Endothelial cell (in vitro differentiated cells): Measurements from ENCODE around the gene APCDD1. TPM values are rescaled to one million over a fixed set of nuclear protein-coding genes. Genes with fewer than 3 reads are reported as not detected.

Experiments
- DNase-seq: peaks from one replicate; pipeline ENCODE4 v3.0.0; 2021; ENCODE audit warnings: low spot score
- H3K27ac Mint-ChIP-seq: one replicate; pipeline ENCODE4 v1.8.0; 2021; ENCODE audit warnings: mixed read lengths, inconsistent platforms; ENCODE audit not compliant: unreplicated experiment
- H3K27me3 Mint-ChIP-seq: one replicate; pipeline ENCODE4 v1.8.0; 2021; ENCODE audit warnings: mild to moderate bottlenecking, moderate library complexity, mixed read lengths, inconsistent platforms; ENCODE audit not compliant: unreplicated experiment
- H3K36me3 Mint-ChIP-seq: one replicate; pipeline ENCODE4 v1.8.0; 2021; ENCODE audit warnings: mild to moderate bottlenecking, low read depth, mixed read lengths, inconsistent platforms; ENCODE audit not compliant: unreplicated experiment
- H3K4me1 Mint-ChIP-seq: one replicate; pipeline ENCODE4 v1.8.0; 2021; ENCODE audit warnings: mild to moderate bottlenecking, mixed read lengths, inconsistent platforms; ENCODE audit not compliant: unreplicated experiment
- H3K4me3 Mint-ChIP-seq: one replicate; pipeline ENCODE4 v1.8.0; 2021; ENCODE audit warnings: mild to moderate bottlenecking, mixed read lengths, inconsistent platforms; ENCODE audit not compliant: unreplicated experiment
- H3K9me3 Mint-ChIP-seq: one replicate; pipeline ENCODE4 v1.8.0; 2021; ENCODE audit warnings: mixed read lengths, inconsistent platforms; ENCODE audit not compliant: unreplicated experiment
- long read RNA-seq: library from polyadenylated mRNA; unstranded; transcript quantifications from one replicate; pipeline ENCODE4 v2.0.0, GENCODE V29; 2020; ENCODE audit not compliant: unreplicated experiment
- total RNA-seq: library from RNA; stranded (reverse); fragmentation: NEBNext Ultra II Directional; extraction: Animal tissue kit (Norgen Biotek cat#: 25700); gene quantifications from one replicate; pipeline ENCODE4 v1.2.1, GENCODE V29; 2021; ENCODE audit not compliant: unreplicated experiment
- TF ChIP-seq, protein P1 (sequence below): fragments of 200-600 bp; sonication (generic); IDR thresholded peaks from one replicate; pipeline ENCODE4 v1.5.0; 2021; ENCODE audit warnings: antibody characterized with exemption; ENCODE audit not compliant: unreplicated experiment

The APCDD1 gene
- total RNA-seq: 3.1 TPM
- long read RNA-seq: 0 reads

DNA sequence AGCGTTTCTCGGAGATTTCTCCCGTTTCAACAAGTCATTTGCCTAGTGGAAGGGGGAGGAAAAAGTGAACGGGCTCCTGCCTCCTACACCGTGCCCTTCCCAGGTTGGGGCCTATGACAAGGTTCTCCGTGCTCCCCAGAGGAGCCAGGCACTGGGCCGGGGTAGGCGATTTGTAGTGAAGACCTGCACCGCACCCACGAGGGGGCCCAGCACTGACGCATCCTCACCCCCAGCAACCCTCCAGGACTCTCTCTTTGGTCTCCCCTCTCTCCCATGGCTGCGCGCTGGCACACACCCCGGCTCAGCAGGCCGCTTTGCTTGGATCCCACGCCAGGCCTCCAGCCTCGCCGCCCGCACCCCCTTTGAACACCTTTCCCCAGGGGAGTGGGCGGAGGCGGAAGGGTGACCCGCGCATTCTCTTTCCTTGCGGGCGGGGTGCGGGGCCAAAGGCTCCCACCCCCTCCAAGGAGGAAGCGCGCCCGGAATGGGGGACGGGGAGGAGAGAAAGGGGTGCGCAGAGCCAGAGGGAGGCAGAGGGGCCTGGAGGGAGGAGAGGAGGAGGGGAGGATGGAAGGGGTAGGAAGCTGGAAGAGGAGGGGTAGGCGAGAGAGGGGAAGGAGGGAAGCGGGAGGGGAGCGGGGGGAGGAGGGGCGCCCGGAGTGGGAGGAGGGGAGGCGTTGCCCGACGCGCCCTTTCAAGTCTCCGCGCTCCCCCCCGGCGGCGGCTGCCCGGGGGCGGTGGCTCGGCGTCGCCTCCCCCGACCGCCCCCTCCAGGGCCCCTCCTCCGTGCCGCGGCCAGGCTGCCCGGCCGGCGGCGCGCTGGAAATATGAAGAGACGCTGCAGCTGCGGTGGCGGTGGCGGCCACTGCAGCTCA lies at the start of gene APCDD1:
TSS of gene APCDD1 (plus strand) at position 830 of the 875 bp plus-strand sequence. CDS start 347 bp downstream, outside the sequence.
- Mint-ChIP-seq H3K4me3 (peak within 1 kb of the TSS; percentile 89), H3K36me3 (no peaks in the 10 kb centered on the region), H3K27ac (no peak within 1 kb of the TSS), H3K4me1 (peaks cover 11% of the 10 kb centered on the region), H3K27me3 (peaks cover 9% of the 10 kb centered on the region), H3K9me3 (no peaks in the 10 kb centered on the region)
- TF ChIP-seq, protein P1, sequence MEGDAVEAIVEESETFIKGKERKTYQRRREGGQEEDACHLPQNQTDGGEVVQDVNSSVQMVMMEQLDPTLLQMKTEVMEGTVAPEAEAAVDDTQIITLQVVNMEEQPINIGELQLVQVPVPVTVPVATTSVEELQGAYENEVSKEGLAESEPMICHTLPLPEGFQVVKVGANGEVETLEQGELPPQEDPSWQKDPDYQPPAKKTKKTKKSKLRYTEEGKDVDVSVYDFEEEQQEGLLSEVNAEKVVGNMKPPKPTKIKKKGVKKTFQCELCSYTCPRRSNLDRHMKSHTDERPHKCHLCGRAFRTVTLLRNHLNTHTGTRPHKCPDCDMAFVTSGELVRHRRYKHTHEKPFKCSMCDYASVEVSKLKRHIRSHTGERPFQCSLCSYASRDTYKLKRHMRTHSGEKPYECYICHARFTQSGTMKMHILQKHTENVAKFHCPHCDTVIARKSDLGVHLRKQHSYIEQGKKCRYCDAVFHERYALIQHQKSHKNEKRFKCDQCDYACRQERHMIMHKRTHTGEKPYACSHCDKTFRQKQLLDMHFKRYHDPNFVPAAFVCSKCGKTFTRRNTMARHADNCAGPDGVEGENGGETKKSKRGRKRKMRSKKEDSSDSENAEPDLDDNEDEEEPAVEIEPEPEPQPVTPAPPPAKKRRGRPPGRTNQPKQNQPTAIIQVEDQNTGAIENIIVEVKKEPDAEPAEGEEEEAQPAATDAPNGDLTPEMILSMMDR: no peak
- DNase-seq: peak; percentile 56

DNA sequence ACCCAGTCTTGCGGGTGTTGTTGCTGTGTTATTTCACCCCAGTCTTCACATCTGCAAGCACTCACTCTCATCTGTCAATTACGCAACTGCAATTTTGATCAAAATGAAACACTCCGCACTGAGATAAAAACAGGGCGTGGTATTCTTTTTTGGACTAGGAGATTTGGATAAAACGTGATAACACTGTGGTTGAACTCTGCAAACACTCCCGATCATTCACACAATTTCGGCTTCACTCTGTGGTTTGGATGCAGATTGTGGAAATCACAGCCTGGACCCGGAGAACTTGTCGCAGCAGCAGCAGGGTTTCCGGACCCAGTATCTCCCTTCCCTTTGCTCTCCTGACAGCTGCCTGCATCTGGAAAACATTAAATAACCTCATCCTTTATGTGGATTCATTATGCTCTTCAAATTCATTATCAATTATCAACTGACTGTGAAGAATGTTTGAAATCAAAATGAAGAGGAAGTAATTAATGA lies 49.4 kb upstream of the APCDD1 start:
- Mint-ChIP-seq H3K27me3 (peaks cover 1% of the 10 kb centered on the region), H3K4me3 (no peak overlapping the region), H3K36me3 (no peaks in the 10 kb centered on the region), H3K27ac (no peak overlapping the region), H3K9me3 (no peaks in the 10 kb centered on the region), H3K4me1 (peaks cover 14% of the 10 kb centered on the region)
- no peak for DNase-seq
- TF ChIP-seq, protein P1: no peak

DNA sequence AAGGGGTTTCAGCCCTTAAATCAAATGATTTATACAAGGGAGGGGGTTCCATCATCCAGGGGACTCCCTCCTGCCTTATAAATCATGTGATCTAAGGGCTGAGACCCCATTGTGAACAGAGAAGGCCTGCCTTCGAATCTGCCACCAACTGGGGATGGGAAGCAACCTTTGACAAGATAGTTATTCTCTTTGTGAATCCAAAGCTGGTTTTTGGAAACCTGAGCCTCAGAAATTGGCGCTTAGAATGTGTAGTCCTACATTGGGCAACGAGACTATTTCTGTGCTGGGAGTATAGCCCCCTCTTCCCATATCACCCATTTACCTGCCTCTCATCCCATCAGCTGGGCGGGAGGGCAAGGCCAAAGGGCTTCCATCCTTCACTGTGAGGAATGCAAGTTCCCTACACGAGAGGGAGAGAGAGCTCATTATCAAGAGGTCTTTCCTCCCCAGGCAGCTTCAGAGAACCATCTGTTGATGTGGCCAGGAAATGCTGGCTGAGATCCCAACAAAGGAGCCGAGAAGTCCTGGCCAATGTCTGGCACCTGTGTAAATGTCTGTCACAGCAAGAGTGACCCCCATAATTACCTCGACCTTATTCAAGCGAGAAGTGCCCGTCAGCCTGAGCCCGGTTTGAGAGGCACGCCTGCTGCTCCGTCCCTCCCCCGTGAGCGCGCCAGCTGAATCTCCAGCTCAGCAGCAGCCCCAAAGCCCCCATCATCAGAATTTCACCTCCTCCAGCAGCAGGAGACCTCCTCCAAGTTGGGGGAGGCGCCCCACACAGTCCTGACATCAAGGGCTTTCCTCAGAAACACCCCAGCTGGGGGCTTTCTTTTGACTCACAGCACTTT lies 48.4 kb upstream of the APCDD1 start:
- Mint-ChIP-seq H3K27ac (peak overlapping the region; percentile 58), H3K9me3 (no peaks in the 10 kb centered on the region), H3K4me3 (no peak overlapping the region), H3K36me3 (no peaks in the 10 kb centered on the region), H3K27me3 (peaks cover 1% of the 10 kb centered on the region), H3K4me1 (peaks cover 14% of the 10 kb centered on the region)
- DNase-seq: no peak
- TF ChIP-seq, protein P1: no peak

DNA sequence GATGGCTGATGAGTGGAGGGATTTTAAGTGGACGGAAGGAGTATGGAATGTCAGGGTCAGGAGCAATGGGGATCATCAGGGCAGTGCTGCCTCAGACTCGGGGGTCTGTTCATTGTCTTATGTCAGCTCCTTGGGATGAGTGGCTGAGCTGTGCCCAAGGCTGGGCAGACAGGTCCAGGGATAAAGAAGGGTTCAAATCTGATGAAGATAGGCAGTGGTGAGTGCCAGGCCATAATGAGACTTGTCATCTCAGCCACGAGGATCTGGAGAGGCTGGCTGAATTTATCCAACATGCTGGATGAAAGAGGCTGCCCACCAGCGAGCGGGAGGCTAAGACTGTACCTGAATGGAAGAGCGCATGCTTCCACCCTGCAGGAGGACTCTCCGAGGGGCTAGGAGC lies 46.3 kb upstream of the APCDD1 start:
- peaks cover 3% of the 10 kb centered on the region for H3K27me3 Mint-ChIP-seq
- peaks cover 14% of the 10 kb centered on the region for H3K4me1 Mint-ChIP-seq
- no peak overlapping the region for H3K4me3 Mint-ChIP-seq
- DNase-seq: no peak
- no peaks in the 10 kb centered on the region for H3K36me3 Mint-ChIP-seq
- H3K9me3 Mint-ChIP-seq: no peaks in the 10 kb centered on the region
- no peak overlapping the region for H3K27ac Mint-ChIP-seq
- TF ChIP-seq, protein P1: no peak
